ENCODE results near the gene ATXN1.

DNA sequence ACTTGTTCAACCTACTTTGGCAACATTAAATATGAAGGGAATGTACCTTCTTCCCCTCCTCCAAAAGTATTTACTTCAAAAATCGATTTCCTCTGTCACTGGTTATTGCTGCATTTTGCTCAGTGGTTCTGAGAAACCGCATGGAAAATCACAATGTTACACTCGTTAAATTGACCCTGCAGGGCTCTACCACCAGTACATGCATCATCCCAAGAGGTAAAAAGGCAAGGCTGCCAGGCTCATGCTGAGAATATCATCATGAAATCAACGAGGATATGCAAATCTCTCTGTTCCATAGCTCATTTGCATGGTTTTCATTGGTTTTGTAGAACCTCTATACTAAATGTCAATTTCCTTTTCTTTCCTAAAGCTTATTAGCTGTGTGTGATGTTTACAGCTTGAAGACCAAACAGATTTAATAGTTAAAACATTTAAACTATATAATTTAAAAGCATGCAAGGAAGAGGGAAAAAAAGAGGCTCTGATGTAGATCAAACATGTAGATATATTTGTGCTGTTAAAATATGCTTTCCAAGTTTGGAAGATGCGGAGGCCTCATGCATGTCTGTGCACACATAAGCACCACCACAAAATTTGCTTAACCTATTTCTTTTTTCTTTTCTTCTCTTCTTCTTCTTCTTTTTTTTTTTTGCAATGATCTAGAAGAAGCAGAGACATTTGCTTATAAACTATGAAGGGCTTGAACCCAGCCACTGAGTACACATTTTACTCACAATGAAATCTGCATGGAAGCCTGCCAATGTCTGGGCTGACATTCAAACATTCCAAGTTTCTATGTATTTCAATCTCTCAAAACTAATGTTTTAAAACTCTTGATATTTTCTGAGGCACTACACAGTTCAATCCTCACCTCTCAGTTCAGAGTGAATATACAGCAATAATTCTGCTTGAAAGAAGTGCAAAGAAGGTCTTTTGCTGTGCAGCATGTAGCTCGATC lies 328.9 kb downstream of the ATXN1 start:
- TF ChIP-seq, protein P1, sequence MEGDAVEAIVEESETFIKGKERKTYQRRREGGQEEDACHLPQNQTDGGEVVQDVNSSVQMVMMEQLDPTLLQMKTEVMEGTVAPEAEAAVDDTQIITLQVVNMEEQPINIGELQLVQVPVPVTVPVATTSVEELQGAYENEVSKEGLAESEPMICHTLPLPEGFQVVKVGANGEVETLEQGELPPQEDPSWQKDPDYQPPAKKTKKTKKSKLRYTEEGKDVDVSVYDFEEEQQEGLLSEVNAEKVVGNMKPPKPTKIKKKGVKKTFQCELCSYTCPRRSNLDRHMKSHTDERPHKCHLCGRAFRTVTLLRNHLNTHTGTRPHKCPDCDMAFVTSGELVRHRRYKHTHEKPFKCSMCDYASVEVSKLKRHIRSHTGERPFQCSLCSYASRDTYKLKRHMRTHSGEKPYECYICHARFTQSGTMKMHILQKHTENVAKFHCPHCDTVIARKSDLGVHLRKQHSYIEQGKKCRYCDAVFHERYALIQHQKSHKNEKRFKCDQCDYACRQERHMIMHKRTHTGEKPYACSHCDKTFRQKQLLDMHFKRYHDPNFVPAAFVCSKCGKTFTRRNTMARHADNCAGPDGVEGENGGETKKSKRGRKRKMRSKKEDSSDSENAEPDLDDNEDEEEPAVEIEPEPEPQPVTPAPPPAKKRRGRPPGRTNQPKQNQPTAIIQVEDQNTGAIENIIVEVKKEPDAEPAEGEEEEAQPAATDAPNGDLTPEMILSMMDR (IDR thresholded peaks at IDR 0.05), result no peak
- TF ChIP-seq POLR2A (IDR thresholded peaks at IDR 0.05), result no peak
